22Rv1 (cell line): Measurements from ENCODE around the gene TNPO3.

Source experiments
- CTCF ChIP-seq: fragments of 450-650 bp; IDR thresholded peaks from 2 replicates; pipeline ENCODE4 v1.5.1; 2017; ENCODE audit warnings: mild to moderate bottlenecking
- ZFX ChIP-seq: fragments of 450-650 bp; IDR thresholded peaks from 2 replicates; pipeline ENCODE4 v1.6.1; 2017; ENCODE audit warnings: antibody characterized with exemption, borderline replicate concordance

GRCh38 chr7:128989961-128990360 lies 65.0 kb downstream of the TNPO3 start:
- no peak for TF ChIP-seq CTCF
- no peak for TF ChIP-seq ZFX
